C4-2B (cell line): ENCODE results near the gene STX8.

Source experiments
- H3K27ac ChIP-seq: fragments of 450-650 bp; 2 replicates; pipeline ENCODE4 v1.5.1; 2017
- ZFX ChIP-seq: fragments of 450-650 bp; IDR thresholded peaks from 2 replicates; pipeline ENCODE4 v1.6.1; 2017
- TF ChIP-seq, protein P1 (sequence below): fragments of 450-650 bp; conservative IDR thresholded peaks from 2 replicates; pipeline ENCODE4 v1.5.1; 2017; ENCODE audit warnings: mild to moderate bottlenecking

STX8 gene

DNA sequence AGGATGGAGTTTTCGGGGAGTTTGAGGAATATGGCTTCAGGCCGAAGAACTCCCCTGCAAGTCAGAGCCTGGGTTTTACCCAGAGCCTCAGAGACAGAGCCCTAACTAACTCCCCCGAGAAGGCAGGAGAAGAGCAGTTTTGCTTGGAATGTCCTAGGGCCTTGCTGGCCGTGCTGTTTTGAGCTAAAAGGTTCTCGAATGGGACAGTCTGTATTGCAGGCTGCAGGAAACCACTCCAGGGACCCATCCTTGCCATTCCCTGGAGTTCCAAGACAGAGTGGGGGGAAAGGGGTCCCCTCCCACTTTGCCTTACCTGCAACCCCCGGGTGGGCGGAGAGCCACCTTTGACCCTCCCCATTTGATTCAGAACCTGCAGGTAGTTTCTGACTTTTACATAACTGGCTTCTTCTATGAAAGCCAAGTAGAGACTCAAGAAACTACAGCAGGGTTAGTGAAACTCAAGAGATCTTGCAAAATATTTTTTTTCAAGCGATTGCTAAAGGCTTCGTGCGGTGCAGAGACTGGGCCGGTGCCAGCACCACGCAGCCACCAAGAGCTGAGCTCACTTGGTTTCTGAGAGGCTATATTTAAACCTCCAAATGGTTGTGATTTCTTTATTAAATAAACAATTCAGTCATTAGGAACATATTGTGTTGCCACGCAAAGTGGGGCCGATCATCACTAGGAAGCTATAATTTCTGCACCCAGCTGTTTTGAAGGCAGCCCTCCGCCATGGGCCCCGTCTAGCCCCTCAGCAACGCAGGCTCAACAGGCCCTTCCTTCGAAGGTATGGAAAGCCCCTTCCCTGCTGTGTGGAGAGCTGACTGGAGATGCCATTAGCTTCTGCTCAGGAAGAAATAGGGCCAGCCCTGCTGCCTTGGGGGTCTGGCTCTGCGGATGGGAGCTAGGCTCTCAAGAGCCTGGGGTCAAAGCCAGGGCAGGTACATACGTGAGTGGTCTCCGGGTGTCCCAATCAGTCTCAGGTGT lies 331.3 kb downstream of the STX8 start:
- no peak for TF ChIP-seq ZFX
- H3K27ac ChIP-seq, result no peak overlapping the region

DNA sequence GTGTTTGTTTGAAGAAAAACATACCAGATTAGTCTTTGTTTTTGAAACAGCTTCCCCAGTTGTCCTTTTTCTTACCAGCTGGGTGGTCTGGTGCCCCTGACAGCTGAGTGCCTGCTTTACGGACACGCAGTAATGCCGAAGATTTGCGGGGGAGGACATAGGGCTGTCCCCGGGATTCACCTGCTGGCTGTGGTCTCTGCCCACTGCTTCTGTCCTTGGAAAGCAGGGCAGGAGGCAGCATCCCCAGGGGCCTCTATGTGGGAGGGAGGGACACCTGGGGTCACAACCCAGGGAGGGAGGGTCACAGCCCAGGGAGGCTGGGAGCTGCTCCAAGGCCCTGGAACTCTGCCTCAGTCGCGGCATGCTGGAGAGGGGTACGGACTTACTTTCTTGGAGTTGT lies 332.6 kb downstream of the STX8 start:
- no peak overlapping the region for H3K27ac ChIP-seq
- no peak for TF ChIP-seq ZFX
- TF ChIP-seq, protein P1, sequence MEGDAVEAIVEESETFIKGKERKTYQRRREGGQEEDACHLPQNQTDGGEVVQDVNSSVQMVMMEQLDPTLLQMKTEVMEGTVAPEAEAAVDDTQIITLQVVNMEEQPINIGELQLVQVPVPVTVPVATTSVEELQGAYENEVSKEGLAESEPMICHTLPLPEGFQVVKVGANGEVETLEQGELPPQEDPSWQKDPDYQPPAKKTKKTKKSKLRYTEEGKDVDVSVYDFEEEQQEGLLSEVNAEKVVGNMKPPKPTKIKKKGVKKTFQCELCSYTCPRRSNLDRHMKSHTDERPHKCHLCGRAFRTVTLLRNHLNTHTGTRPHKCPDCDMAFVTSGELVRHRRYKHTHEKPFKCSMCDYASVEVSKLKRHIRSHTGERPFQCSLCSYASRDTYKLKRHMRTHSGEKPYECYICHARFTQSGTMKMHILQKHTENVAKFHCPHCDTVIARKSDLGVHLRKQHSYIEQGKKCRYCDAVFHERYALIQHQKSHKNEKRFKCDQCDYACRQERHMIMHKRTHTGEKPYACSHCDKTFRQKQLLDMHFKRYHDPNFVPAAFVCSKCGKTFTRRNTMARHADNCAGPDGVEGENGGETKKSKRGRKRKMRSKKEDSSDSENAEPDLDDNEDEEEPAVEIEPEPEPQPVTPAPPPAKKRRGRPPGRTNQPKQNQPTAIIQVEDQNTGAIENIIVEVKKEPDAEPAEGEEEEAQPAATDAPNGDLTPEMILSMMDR, result no peak

DNA sequence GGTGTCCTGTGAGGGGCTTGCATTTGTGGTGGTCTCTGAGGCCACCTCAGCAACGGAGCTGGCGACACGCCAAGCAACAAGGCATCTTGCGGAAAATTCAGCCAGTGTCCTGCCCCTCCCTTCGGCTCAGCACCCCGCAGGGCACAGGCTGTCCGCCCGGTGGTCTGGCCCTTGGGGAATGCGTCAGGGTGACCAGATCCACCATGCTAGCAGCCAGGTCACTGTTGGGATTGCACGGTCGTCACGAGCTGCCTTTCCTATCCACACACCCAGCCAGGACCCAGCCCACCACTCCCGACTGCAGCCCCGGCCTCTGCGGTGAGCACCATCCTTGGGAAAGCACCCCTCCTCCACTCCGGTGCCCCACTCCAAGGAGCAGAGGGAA lies 333.1 kb downstream of the STX8 start:
- TF ChIP-seq ZFX, result no peak
- TF ChIP-seq, protein P1, result no peak

DNA sequence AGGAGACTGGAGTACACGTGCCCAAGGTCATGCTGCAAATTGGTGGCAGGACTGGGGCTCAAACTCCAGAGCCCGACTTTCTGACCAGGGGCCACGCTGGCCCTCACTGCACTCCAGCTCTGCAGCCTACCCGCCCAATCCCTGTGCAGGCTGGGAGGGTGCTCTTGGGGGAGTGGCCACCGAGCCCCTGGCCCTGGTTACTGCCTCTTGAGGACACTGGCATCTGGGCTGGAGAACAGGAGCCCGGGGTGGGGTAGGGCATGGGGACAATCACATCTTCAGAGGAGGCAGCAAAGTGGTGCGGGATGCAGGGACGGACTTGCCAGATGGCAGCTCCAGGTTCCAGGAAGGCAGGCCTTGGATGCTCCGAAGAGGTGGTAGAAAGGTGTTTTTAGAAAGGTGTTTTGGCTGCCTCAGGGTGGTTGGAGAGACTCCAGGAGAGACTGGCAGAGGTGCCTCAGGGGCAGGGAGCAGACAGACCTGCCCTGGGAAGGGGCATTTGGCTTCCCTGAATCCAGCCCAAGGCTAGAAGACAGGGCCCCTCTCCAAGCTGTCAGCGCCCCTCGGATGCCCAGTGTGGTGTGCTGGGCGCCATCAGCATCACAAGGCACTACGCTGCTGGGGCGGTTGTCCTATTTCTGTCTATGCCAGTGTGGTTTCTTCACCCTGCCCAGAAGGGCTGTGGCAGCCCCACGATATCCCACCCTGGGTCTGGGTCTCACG lies 333.7 kb downstream of the STX8 start:
- H3K27ac ChIP-seq, result no peak overlapping the region
- TF ChIP-seq, protein P1, result no peak
- TF ChIP-seq ZFX, result no peak

More for the DNA sequence above, 333.1 kb downstream of the STX8 start:
- H3K27ac ChIP-seq, result no peak overlapping the region

DNA sequence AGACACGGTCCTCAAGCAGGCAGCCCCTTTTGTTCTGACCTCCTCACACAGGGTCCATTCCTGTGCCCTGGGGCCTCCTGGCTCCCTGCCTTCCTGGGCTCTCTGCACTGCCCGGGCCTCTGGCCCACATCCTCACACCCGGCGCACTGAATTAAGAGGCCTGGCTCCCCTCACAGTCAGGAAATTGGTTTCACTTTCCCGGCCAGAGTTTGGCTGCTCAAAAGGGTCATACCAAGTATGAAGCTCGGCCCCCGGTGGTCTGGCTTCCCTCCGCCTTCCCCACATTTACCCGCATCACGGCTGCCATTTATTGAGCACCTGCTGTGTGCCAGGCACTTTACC lies 334.3 kb downstream of the STX8 start:
- H3K27ac ChIP-seq, result no peak overlapping the region
- TF ChIP-seq ZFX, result no peak
- TF ChIP-seq, protein P1, result no peak

DNA sequence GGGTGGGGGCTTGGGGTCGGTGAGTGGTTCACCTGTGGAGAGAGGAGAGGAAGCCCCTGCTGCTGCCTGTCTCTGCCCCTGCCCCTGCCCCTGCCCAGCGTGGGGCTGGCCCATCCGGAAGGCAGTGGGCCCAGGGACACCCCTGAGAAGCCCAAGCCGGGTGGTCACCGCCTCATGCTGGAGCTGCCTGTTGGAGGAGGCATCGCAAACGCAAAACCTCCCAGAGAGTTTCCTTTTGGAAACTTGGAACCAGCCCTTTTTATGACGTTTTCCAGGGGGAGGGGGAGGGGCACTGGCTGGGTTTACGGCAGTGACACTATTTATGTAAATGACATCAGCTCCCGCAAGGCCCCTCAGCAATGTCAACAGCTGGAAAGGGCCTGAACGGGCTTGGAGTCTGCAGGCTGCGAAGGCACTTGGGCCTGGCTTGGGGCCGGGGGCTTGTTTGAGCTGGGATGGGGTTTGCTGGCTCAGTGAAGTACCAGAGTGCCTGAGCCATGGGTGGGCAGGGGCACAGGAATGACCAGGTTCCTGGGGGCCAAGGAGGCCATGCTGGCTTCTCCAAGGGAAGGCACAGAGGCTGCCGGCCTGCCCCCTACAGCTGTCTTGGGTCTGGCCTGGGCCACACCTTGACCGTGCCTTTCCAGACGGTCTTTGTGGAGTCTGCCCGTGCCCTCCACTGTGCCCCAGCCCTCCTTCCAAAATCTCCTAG lies 334.8 kb downstream of the STX8 start:
- H3K27ac ChIP-seq, result no peak overlapping the region
- TF ChIP-seq, protein P1, result no peak
- no peak for TF ChIP-seq ZFX

DNA sequence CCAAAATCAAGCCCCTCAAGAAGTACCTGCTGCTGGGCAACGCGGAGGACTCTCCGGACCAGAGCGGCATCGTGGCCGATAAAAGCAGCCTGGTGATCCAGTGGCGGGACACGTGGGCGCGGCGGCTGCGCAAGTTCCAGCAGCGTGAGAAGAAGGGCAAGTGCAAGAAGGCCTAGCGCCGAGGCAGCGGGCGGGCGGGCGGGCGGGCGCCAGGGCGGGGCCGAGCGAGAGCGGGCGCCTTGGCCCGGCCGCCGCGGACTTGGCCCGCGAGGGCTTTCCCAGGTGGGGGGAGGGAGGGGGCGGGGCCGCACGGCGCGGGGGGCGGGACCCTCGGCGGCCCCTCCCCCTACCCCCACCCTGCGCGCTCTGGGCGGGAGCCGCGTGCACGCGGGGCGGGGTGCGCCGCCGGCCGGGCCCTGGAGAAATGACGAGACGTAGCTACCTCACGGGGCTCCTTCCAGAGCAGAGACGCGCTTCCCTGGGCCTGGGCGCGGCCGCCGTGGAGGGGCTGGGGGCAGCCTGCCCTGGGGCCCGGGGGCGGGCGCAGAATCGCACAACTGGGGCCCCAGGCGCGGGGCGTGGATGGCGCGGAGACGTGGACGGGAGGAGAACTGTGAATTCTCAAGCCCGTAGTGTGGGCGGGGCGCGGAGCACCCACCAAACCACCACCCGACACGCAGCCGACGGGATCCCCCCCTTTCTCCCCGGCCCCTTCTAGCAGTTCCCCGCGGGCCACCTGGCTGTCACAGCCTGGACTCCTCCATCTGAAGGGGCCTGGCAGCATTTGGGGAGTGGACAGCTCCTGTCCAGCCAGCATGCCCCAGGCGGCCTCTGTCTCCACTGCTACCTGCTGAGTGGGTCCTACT lies 335.6 kb downstream of the STX8 start:
- no peak for TF ChIP-seq ZFX
- TF ChIP-seq, protein P1, result no peak
- H3K27ac ChIP-seq, result no peak overlapping the region
